NCI-H748 (cell line): ENCODE results near the gene ICAM5.
"Not testable (repeated sequence)": the region's sequence is repeated elsewhere in the genome, so short reads cannot be mapped to it uniquely, and the experiment has no call there.

Experiments
- DNase-seq: peaks from one replicate; lab custom pipeline; 2025; ENCODE audit not compliant: unreplicated experiment; lab: John Stamatoyannopoulos, UW

The ICAM5 gene

GRCh38 chr19:10269333-10270179 lies 20.2 kb upstream of the ICAM5 start:
- peak; percentile 68 for DNase-seq

- DNase-seq, result no peak
Observed at GRCh38 chr19:10270180-10270615, 19.6 kb upstream of the ICAM5 start.

DNA sequence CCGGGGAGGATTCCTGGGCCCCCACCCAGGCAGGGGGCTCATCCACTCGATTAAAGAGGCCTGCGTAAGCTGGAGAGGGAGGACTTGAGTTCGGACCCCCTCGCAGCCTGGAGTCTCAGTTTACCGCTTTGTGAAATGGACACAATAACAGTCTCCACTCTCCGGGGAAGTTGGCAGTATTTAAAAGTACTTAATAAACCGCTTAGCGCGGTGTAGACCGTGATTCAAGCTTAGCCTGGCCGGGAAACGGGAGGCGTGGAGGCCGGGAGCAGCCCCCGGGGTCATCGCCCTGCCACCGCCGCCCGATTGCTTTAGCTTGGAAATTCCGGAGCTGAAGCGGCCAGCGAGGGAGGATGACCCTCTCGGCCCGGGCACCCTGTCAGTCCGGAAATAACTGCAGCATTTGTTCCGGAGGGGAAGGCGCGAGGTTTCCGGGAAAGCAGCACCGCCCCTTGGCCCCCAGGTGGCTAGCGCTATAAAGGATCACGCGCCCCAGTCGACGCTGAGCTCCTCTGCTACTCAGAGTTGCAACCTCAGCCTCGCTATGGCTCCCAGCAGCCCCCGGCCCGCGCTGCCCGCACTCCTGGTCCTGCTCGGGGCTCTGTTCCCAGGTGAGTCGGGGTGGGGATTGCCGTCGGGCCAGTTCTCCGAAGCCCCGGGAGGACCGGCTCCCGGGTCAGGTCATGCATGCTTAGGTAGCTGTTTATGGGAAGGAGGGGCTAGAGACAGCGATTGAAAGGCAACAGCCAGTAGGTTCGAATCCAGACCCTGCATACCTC lies 18.9 kb upstream of the ICAM5 start, which contains the start of gene ICAM1:
Gene ICAM1, plus strand, starts transcription at position 505 of the 779 bp plus-strand sequence. Its CDS starts 40 bp downstream, at position 545.
- DNase-seq, result peak; percentile 37

DNA sequence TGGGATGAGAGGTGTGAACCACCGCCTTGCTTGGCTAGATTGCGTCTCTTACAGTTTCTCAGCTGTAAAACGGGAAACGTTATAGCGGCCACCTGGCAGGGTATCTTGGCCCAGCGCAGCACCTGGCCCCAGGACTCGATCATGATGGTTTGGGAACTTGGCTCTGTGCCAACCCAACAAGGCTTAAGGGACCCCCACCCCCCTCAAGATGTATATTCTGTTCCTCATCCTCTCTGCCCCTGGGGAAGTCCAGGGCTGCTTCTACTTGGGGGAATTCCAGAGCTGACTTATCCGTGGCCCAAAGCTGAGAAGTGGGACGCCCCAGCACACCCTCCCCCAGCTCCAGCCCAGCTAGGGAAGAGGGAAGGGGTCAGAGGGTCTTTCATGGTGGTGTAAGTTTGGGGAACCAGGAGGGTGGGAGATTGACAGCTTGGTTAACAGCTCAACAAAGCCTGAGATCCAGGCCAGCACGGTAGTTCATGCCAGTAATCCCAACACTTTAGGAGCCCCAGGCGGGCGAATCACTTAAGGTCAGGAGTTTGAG lies 18.1 kb upstream of the ICAM5 start:
- no peak for DNase-seq

DNA sequence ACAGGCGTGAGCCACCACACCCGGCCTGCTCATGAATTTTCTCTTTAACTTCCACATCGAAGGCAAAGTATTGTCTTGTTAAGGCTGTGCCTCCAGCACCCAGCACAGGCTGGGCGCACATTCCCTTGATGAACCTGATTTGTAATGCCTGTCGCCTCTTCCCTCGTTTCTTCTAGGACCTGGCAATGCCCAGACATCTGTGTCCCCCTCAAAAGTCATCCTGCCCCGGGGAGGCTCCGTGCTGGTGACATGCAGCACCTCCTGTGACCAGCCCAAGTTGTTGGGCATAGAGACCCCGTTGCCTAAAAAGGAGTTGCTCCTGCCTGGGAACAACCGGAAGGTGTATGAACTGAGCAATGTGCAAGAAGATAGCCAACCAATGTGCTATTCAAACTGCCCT lies 15.2 kb upstream of the ICAM5 start:
- DNase-seq, result no peak

DNA sequence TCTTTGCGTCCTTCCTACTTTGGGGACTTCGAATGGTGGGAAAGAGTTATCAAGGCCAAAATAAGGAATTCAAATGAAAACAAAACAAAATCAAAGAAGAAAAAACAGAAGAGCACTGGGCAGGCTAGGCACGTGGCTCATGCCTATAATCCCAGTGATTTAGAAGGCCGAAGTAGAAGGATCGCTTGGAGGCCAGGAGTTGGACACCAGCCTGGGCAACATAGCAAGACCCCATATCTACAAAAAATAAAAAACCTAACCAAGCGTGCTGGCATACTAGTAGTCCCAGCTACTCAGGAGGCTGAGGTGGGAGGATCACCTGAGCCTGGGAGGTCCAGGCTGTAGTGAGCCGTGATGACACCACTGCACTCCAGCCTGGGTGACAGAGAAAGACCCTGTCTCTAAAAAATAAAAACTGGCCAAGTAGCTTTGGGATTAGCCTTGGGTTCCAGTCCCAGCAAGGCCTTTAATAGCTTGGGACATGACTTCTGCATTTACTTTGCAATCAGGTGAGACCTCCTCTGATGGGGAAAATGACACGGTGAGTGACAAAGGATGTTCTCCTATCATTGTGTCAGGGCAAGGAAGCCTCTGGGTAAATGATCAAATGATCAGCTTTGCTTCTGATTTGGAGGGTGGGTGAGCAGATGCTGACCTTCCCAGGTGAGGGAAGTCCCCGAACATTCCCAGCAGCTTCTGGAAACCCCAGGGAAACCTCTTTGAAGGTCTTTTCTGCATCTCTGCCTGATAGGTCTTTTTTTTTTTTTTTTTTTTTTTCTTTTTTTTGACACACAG lies 11.8 kb upstream of the ICAM5 start:
- no peak for DNase-seq

DNA sequence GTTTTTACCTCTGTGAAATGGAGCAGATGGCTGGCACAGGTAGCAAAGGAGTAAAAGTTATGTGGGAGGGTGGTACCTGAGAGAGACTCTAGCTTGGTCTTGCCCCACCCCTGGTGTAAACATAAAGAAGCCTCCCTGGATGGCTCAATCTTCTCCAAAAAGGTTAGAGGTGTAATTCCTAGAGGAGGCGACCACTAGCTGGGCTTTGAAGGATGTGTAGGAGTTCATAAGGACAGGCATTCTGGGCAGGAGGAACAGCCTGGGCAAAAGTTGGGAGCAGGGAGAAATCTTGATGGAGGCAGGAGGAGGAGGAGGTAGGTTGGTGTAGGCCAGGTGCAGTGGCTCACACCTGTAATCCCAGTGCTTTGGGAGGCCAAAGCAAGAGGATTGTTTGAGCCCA lies 10.8 kb upstream of the ICAM5 start:
- no peak for DNase-seq

GRCh38 chr19:10279737-10280442 lies 9.9 kb upstream of the ICAM5 start:
- no peak for DNase-seq

- DNase-seq, result not testable (repeated sequence)
Observed at GRCh38 chr19:10282043-10282442, 7.7 kb upstream of the ICAM5 start.

- no peak for DNase-seq
Observed at GRCh38 chr19:10283301-10284064, 6.3 kb upstream of the ICAM5 start.

- no peak for DNase-seq
Observed at GRCh38 chr19:10284065-10284959, 5.4 kb upstream of the ICAM5 start.

GRCh38 chr19:10284960-10285278 lies 4.8 kb upstream of the ICAM5 start:
- no peak for DNase-seq

GRCh38 chr19:10285393-10285792 lies 4.4 kb upstream of the ICAM5 start:
- no peak for DNase-seq

DNA sequence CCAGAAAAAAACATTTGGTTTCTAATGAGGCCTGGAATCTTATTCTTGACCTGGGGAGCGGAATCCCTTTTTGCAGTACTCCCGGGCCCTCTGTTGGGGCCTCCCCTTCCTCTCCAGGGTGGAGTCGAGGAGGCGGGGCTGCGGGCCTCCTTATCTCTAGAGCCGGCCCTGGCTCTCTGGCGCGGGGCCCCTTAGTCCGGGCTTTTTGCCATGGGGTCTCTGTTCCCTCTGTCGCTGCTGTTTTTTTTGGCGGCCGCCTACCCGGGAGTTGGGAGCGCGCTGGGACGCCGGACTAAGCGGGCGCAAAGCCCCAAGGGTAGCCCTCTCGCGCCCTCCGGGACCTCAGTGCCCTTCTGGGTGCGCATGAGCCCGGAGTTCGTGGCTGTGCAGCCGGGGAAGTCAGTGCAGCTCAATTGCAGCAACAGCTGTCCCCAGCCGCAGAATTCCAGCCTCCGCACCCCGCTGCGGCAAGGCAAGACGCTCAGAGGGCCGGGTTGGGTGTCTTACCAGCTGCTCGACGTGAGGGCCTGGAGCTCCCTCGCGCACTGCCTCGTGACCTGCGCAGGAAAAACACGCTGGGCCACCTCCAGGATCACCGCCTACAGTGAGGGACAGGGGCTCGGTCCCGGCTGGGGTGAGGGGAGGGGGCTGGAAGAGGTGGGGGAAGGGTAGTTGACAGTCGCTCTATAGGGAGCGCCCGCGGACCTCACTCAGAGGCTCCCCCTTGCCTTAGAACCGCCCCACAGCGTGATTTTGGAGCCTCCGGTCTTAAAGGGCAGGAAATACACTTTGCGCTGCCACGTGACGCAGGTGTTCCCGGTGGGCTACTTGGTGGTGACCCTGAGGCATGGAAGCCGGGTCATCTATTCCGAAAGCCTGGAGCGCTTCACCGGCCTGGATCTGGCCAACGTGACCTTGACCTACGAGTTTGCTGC lies 2.7 kb upstream of the ICAM5 start, which contains the start of gene ICAM4:
Gene ICAM4, plus strand, starts transcription at position 153 of the 935 bp plus-strand sequence. Its CDS starts 58 bp downstream, at position 211.
- no peak for DNase-seq

DNA sequence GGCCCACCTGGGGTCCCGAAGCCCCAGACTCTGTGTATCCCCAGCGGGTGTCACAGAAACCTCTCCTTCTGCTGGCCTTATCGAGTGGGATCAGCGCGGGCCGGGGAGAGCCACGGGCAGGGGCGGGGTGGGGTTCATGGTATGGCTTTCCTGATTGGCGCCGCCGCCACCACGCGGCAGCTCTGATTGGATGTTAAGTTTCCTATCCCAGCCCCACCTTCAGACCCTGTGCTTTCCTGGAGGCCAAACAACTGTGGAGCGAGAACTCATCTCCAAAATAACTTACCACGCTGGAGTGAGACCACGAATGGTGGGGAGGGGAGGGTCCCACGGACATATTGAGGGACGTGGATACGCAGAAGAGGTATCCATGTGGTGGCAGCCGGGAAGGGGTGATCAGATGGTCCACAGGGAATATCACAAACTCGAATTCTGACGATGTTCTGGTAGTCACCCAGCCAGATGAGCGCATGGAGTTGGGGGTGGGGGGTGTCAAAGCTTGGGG lies 1.0 kb upstream of the ICAM5 start:
- DNase-seq, result peak; percentile 66

DNA sequence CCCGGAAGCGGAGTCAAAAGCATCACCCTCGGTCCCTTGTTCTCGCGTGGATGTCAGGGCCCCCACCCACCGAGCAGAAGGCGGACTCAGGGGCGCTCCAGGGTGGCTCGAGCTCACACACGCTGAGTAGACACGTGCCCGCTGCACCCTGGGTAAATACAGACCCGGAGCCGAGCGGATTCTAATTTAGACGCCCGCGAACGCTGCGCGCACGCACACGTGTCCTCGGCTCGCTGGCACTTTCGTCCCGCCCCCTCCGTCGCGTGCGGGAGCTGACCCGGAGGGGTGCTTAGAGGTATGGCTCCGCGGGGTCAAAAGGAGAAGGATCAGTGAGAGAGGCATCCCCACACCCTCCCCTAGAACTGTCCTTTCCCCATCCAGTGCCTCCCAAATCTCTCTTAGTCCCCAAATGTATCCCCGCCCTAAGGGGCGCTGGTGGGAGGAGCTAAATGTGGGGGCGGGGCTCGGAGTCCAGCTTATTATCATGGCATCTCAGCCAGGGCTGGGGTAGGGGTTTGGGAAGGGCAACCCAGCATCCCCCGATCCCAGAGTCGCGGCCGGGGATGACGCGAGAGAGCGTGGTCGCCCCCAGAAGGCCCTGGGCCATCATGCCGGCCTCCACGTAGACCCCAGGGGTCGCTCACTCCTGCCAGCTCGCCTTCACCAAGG lies 451 bp upstream of the ICAM5 start:
- peak; percentile 74 for DNase-seq
